ENCODE measurements around the gene TACC2. TPM values are rescaled to one million over a fixed set of nuclear protein-coding genes. Genes with fewer than 3 reads are reported as not detected.

The TACC2 gene
- total and polyA plus RNA-seq, 2 donors, result 21.2 to 82.7 TPM

- no peak overlapping the region for H3K4me3 ChIP-seq (ENCODE audit: low read depth, low read length)
- 63% methylated on average over 25 of the region's 25 CpGs for WGBS
- no peak overlapping the region for H3K27ac ChIP-seq (ENCODE audit: low read depth)
- no peaks in the 10 kb centered on the region for H3K4me1 ChIP-seq (ENCODE audit: insufficient read depth)
- H3K36me3 ChIP-seq (ENCODE audit: insufficient read depth), result no peaks in the 10 kb centered on the region
- no peak for DNase-seq (ENCODE audit: extremely low spot score)
Observed at GRCh38 chr10:122258136-122259074, 269.4 kb downstream of the TACC2 start.

GRCh38 chr10:122259075-122259466, 270.1 kb downstream of the TACC2 start:
- no peak for DNase-seq (ENCODE audit: extremely low spot score)
- no peak overlapping the region for H3K4me3 ChIP-seq (ENCODE audit: low read depth, low read length)
- WGBS, result 85% methylated on average over 4 of the region's 4 CpGs
- no peaks in the 10 kb centered on the region for H3K36me3 ChIP-seq (ENCODE audit: insufficient read depth)
- no peaks in the 10 kb centered on the region for H3K4me1 ChIP-seq (ENCODE audit: insufficient read depth)
- H3K27ac ChIP-seq (ENCODE audit: low read depth), result no peak overlapping the region

GRCh38 chr10:122261584-122261983, 272.6 kb downstream of the TACC2 start:
- no peaks in the 10 kb centered on the region for H3K4me1 ChIP-seq (ENCODE audit: insufficient read depth)
- H3K36me3 ChIP-seq (ENCODE audit: insufficient read depth), result no peaks in the 10 kb centered on the region
- H3K4me3 ChIP-seq (ENCODE audit: low read depth, low read length), result no peak overlapping the region
- no peak overlapping the region for H3K27ac ChIP-seq (ENCODE audit: low read depth)
- WGBS, result 60% methylated on average over 1 of the region's 1 CpG
- no peak for DNase-seq (ENCODE audit: extremely low spot score)

- WGBS, result 34% methylated on average over 1 of the region's 1 CpG
Observed at GRCh38 chr10:122263971-122264370, 275.0 kb downstream of the TACC2 start.

GRCh38 chr10:122264436-122264835, 275.5 kb downstream of the TACC2 start:
- H3K4me3 ChIP-seq (ENCODE audit: low read depth, low read length), result no peak overlapping the region
- H3K36me3 ChIP-seq (ENCODE audit: insufficient read depth), result no peaks in the 10 kb centered on the region
- WGBS, result 95% methylated on average over 1 of the region's 1 CpG
- H3K27ac ChIP-seq (ENCODE audit: low read depth), result no peak overlapping the region
- no peaks in the 10 kb centered on the region for H3K4me1 ChIP-seq (ENCODE audit: insufficient read depth)
- DNase-seq (ENCODE audit: extremely low spot score), result no peak

More at GRCh38 chr10:122263971-122264370, 275.0 kb downstream of the TACC2 start:
- Histone ChIP-seq H3K4me3 (ENCODE audit: low read depth, low read length) (no peak overlapping the region), H3K27ac (ENCODE audit: low read depth) (no peak overlapping the region), H3K36me3 (ENCODE audit: insufficient read depth) (no peaks in the 10 kb centered on the region), H3K4me1 (ENCODE audit: insufficient read depth) (no peaks in the 10 kb centered on the region)
- no peak for DNase-seq (ENCODE audit: extremely low spot score)

- Histone ChIP-seq H3K4me1 (ENCODE audit: insufficient read depth) (no peaks in the 10 kb centered on the region), H3K27ac (ENCODE audit: low read depth) (no peak overlapping the region), H3K4me3 (ENCODE audit: low read depth, low read length) (no peak overlapping the region), H3K36me3 (ENCODE audit: insufficient read depth) (no peaks in the 10 kb centered on the region)
- no peak for DNase-seq (ENCODE audit: extremely low spot score)
- WGBS, result 98% methylated on average over 8 of the region's 8 CpGs
Observed at GRCh38 chr10:122264931-122265330, 276.0 kb downstream of the TACC2 start.

- no peak overlapping the region for H3K27ac ChIP-seq (ENCODE audit: low read depth)
- no peaks in the 10 kb centered on the region for H3K36me3 ChIP-seq (ENCODE audit: insufficient read depth)
- H3K4me1 ChIP-seq (ENCODE audit: insufficient read depth), result no peaks in the 10 kb centered on the region
- H3K4me3 ChIP-seq (ENCODE audit: low read depth, low read length), result no peak overlapping the region
- no peak for DNase-seq (ENCODE audit: extremely low spot score)
- WGBS, result 78% methylated on average over 6 of the region's 6 CpGs
Observed at GRCh38 chr10:122265896-122266295, 276.9 kb downstream of the TACC2 start.

GRCh38 chr10:122267849-122268737, 279.1 kb downstream of the TACC2 start:
- 57% methylated on average over 14 of the region's 14 CpGs for WGBS
- H3K27ac ChIP-seq (ENCODE audit: low read depth), result no peak overlapping the region
- H3K4me3 ChIP-seq (ENCODE audit: low read depth, low read length), result no peak overlapping the region
- no peak for DNase-seq (ENCODE audit: extremely low spot score)
- no peaks in the 10 kb centered on the region for H3K36me3 ChIP-seq (ENCODE audit: insufficient read depth)
- no peaks in the 10 kb centered on the region for H3K4me1 ChIP-seq (ENCODE audit: insufficient read depth)

- Histone ChIP-seq H3K4me1 (ENCODE audit: insufficient read depth) (no peaks in the 10 kb centered on the region), H3K27ac (ENCODE audit: low read depth) (no peak overlapping the region), H3K4me3 (ENCODE audit: low read depth, low read length) (no peak overlapping the region), H3K36me3 (ENCODE audit: insufficient read depth) (no peaks in the 10 kb centered on the region)
- WGBS, result 75% methylated on average over 10 of the region's 10 CpGs
- no peak for DNase-seq (ENCODE audit: extremely low spot score)
Observed at GRCh38 chr10:122269059-122269687, 280.2 kb downstream of the TACC2 start.

- Histone ChIP-seq H3K4me3 (ENCODE audit: low read depth, low read length) (no peak within 1 kb of the TSS), H3K27ac (ENCODE audit: low read depth) (no peak within 1 kb of the TSS), H3K36me3 (ENCODE audit: insufficient read depth) (no peaks in the 10 kb centered on the region), H3K4me1 (ENCODE audit: insufficient read depth) (no peaks in the 10 kb centered on the region)
- 67% methylated on average over 5 of the region's 5 CpGs for WGBS
- no peak for DNase-seq (ENCODE audit: extremely low spot score)
Observed at GRCh38 chr10:122271076-122271475, 282.1 kb downstream of the TACC2 start, which contains the start of gene BTBD16. Gene BTBD16 (plus strand): TSS chr10:122271296. CDS start chr10:122275082, 3,786 bp downstream.

- no peaks in the 10 kb centered on the region for H3K36me3 ChIP-seq (ENCODE audit: insufficient read depth)
- no peak for DNase-seq (ENCODE audit: extremely low spot score)
- no peak overlapping the region for H3K4me3 ChIP-seq (ENCODE audit: low read depth, low read length)
- H3K4me1 ChIP-seq (ENCODE audit: insufficient read depth), result no peaks in the 10 kb centered on the region
- WGBS, result 88% methylated on average over 10 of the region's 10 CpGs
- H3K27ac ChIP-seq (ENCODE audit: low read depth), result no peak overlapping the region
Observed at GRCh38 chr10:122273966-122274545, 285.1 kb downstream of the TACC2 start.

GRCh38 chr10:122276611-122277208, 287.7 kb downstream of the TACC2 start:
- no peak overlapping the region for H3K4me3 ChIP-seq (ENCODE audit: low read depth, low read length)
- DNase-seq (ENCODE audit: extremely low spot score), result no peak
- WGBS, result 93% methylated on average over 6 of the region's 6 CpGs
- H3K27ac ChIP-seq (ENCODE audit: low read depth), result no peak overlapping the region
- H3K36me3 ChIP-seq (ENCODE audit: insufficient read depth), result no peaks in the 10 kb centered on the region
- H3K4me1 ChIP-seq (ENCODE audit: insufficient read depth), result no peaks in the 10 kb centered on the region
